Right lobe of liver (tissue), 4 donors: ENCODE results near the gene ELAPOR1.

ENCODE experiments used
- CTCF ChIP-seq, 4 donors: fragments of 200-600 bp in 3 of 4; fragments of 450-650 bp in 1 of 4; IDR thresholded peaks; one replicate each; pipeline versions ENCODE4 v1.5.1 to v1.8.0; 2016 to 2022; ENCODE audit warnings: antibody characterized with exemption in 4 of 4, mild to moderate bottlenecking in 2 of 4
- POLR2A ChIP-seq: fragments of 450-650 bp; IDR thresholded peaks from one replicate; pipeline ENCODE4 v1.6.1; 2017; ENCODE audit warnings: antibody characterized with exemption, mild to moderate bottlenecking
- donor health status: DM: no; HTN: no; CAD: no.
- donor health status: DM: no; HTN: no; CAD: no.
- donor health status: DM: no; HTN: yes; CAD: no.

- TF ChIP-seq CTCF (IDR thresholded peaks at IDR 0.05): no peak
- no peak for TF ChIP-seq POLR2A
Observed at GRCh38 chr1:109134423-109134822, 20.5 kb downstream of the ELAPOR1 start.
